ENCODE measurements around the gene SPNS3.

Gene SPNS3

DNA sequence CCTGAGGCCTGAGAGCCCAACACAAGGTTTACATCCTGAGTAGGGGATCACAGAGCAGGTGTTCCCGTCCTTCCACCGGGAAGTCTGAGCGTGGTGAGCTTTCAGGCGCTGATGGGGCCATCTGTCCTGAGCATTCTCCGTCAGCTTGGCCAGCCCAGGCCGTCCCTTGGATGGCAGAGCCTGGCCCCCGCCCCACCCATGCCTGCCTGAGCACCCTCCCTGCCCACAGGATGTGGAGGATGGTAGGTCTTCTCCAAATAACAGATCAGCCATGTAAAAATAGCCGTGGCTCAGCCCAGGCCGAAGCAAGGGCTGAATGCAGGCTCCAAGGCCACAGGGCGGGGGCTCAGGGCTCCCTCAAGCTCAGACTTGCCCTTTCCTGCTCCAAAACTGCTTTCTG lies 85.2 kb downstream of the SPNS3 start:
- POLR2A ChIA-PET (ENCODE audit: low non-redundant PET): no interaction called here
- CTCF ChIA-PET: interaction anchor here (0.6 kb wide), 1 partner anchor 10 kb away, joined by 3 read pairs; no protein-coding TSS in a partner anchor

DNA sequence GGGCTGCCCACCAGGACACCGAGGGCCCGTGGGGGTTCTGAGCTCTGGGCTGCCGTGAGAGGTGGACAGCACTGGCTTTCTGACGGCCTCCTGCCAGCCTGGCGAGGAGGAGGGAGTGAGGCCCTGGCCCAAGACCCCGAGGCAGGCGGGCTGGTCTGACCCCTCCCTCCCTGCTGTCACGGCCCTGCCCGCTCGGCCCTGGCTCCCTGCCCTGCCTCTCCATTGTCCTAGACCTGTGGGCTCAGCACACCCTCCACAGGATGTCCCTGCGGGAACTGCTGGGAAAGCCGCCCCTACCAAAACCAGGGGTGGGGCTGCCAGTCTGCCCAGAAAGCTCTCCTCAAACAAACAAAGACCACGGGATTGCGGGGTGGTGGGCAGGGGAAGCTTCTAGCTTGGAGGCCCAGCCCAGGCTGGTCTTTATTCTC lies 85.6 kb downstream of the SPNS3 start:
- TF ChIP-seq, protein P1, sequence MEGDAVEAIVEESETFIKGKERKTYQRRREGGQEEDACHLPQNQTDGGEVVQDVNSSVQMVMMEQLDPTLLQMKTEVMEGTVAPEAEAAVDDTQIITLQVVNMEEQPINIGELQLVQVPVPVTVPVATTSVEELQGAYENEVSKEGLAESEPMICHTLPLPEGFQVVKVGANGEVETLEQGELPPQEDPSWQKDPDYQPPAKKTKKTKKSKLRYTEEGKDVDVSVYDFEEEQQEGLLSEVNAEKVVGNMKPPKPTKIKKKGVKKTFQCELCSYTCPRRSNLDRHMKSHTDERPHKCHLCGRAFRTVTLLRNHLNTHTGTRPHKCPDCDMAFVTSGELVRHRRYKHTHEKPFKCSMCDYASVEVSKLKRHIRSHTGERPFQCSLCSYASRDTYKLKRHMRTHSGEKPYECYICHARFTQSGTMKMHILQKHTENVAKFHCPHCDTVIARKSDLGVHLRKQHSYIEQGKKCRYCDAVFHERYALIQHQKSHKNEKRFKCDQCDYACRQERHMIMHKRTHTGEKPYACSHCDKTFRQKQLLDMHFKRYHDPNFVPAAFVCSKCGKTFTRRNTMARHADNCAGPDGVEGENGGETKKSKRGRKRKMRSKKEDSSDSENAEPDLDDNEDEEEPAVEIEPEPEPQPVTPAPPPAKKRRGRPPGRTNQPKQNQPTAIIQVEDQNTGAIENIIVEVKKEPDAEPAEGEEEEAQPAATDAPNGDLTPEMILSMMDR (conservative IDR thresholded peaks at IDR 0.05; ENCODE audit: low read depth): no peak
- no peak for DNase-seq (ENCODE audit: low spot score)
- CTCF ChIA-PET: no interaction called here
- peak overlapping the region; percentile 94 for H3K27ac ChIP-seq
- POLR2A ChIA-PET (ENCODE audit: low non-redundant PET): no interaction called here

More for the DNA sequence above, 85.2 kb downstream of the SPNS3 start:
- TF ChIP-seq, protein P1 (conservative IDR thresholded peaks at IDR 0.05; ENCODE audit: low read depth): no peak
- peak overlapping the region; percentile 94 for H3K27ac ChIP-seq
- no peak for DNase-seq (ENCODE audit: low spot score)

DNA sequence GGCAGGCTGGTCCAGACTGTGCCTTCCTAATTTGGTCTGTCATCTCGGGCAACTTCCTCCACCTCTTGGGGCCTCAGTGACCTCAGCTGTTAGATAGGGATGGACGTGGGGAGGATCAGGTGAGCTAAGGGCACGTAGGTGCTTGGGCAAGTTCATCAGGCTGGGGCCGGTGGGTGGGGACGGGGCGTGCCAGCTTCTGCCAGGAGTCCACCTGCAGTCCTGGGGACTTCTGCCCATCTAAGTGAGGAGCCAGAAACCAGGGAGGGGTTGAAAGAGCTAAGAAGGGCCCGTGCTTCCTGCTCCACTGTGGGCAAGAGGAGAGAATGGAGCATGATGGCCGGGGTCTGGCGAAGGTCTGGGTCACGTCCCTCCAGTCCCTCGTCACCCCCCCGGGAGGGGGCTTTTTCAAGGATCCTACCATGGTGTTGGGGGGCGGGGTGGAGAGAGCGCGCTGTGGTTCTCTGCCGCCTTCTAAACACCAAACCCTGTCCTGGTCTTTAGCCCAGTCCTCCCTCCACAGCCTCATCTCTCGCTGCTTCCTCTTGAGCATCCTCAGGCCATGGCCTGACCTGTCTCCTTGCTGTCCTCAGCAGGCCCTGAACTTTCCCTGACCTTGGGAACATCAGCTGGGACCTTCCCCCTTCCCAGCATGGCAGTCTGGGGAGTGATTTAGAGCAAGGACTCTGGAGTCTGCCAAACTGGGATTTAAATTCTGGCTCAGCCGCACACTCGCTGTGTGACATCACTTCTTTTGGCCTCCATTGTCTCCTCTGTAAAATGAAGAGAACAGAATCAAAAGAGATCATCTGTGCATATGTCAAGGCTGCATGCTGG lies 86.5 kb downstream of the SPNS3 start:
- ChIA-PET CTCF (no interaction called here), POLR2A (ENCODE audit: low non-redundant PET) (no interaction called here)
- DNase-seq (ENCODE audit: low spot score): no peak
- TF ChIP-seq, protein P1 (conservative IDR thresholded peaks at IDR 0.05; ENCODE audit: low read depth): no peak
- peak overlapping the region; percentile 94 for H3K27ac ChIP-seq

DNA sequence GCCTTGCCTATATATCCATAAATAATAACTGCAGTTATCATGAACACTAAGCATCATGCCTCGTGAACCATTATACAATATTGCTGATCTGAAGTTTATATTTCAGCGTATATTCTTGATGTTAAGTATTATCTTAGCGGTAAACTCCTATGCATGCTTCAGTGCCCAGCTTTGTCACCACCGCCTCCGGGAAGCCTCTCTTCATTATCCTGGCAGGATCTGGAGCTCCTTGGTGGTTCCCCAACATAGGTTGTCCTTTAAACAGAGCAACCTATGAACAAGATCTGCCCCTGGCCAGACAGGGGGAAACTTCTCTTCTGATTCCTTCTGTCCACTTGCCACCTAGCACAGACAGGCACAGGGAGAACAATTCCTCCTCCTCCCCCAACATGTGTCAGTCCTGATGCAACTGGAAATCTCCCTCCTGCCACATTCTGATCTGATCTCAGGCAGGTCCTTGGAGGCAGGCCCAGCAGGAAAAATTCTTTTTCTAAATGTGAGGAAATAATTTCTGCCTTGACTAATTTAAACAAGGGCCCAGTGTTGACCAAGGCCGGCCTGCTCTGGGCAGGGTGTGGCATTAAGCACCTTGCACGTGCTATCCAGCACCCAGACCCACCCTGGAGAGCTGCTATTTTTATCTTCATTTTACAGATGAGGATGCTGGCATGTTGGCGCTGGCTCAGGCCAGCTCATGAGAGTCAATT lies 87.3 kb downstream of the SPNS3 start:
- peak overlapping the region; percentile 94 for H3K27ac ChIP-seq
- TF ChIP-seq, protein P1 (conservative IDR thresholded peaks at IDR 0.05; ENCODE audit: low read depth): no peak
- ChIA-PET CTCF (no interaction called here), POLR2A (ENCODE audit: low non-redundant PET) (no interaction called here)
- peak; percentile 77 for DNase-seq (ENCODE audit: low spot score)

DNA sequence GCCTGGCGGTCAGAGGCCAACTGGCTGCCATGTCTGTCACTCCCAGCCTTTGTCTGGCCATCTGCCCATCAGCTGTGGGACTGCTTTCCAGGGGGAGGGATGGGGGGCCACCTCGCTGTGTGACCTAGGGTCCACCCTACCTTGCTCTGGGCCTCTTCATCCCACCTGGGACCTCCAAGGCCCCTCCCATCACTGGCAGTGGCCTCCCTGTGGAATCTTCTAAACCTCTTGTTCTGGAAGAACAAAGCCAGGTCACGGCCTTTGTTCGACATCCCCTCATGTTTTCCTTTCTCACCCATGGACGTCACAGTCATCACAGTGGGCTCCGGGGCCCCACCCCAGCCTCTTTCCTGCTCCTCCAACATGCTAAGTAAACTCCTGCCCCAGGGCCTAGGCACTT lies 88.9 kb downstream of the SPNS3 start:
- ChIA-PET POLR2A (ENCODE audit: low non-redundant PET) (no interaction called here), CTCF (no interaction called here)
- DNase-seq (ENCODE audit: low spot score): no peak
- TF ChIP-seq, protein P1 (conservative IDR thresholded peaks at IDR 0.05; ENCODE audit: low read depth): no peak
- peak overlapping the region; percentile 94 for H3K27ac ChIP-seq

DNA sequence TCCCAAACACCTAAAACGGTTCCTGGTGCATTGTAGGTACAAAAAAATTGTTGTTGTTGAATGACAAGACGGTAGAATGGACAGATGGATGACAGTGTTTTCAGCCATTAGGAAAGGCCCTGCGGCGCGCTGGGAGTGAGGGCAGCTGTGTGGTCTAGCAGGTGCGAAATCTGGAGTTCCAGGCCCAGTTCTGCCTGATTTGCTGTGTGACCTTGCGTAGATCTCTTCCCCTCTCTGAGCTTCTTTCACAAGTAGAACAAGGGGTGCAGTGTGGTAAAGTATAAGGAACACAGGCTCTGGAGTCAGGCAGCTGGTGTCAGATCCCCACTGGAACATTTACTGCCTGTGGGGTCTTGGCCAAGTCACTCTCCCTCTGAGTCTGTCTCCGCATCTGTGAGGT lies 90.2 kb downstream of the SPNS3 start:
- POLR2A ChIA-PET (ENCODE audit: low non-redundant PET): no interaction called here
- TF ChIP-seq, protein P1 (conservative IDR thresholded peaks at IDR 0.05; ENCODE audit: low read depth): no peak
- H3K27ac ChIP-seq: no peak overlapping the region

More for the DNA sequence above, 90.2 kb downstream of the SPNS3 start:
- CTCF ChIA-PET: interaction anchor here (0.7 kb wide), 1 partner anchor 61 kb away, joined by 4 read pairs; no protein-coding TSS in a partner anchor
- no peak for DNase-seq (ENCODE audit: low spot score)
